HG03575 (cell line): ENCODE data around the gene ESYT3.
"Not testable (repeated sequence)": the region's sequence is repeated elsewhere in the genome, so short reads cannot be mapped to it uniquely, and the experiment has no call there.

Experiments
- ATAC-seq: cut with Tn5 transposase; IDR thresholded peaks from one replicate; pipeline ENCODE4 v1.9.1; 2021; ENCODE audit not compliant: unreplicated experiment, insufficient number of reproducible peaks, low FRiP score; ENCODE audit errors: extremely low read depth

Gene ESYT3

GRCh38 chr3:138439646-138440045 is 5.2 kb downstream of the ESYT3 start:
- no peak for ATAC-seq

GRCh38 chr3:138440121-138440521 is 5.7 kb downstream of the ESYT3 start:
- ATAC-seq = no peak

- ATAC-seq = no peak
These were observed 6.2 kb downstream of the ESYT3 start for GRCh38 chr3:138440596-138440995.

GRCh38 chr3:138441256-138441655 is 6.8 kb downstream of the ESYT3 start:
- ATAC-seq = no peak

- ATAC-seq = no peak
These were observed 7.3 kb downstream of the ESYT3 start for GRCh38 chr3:138441742-138442141.

GRCh38 chr3:138442433-138442832 is 8.0 kb downstream of the ESYT3 start:
- no peak for ATAC-seq

- no peak for ATAC-seq
These were observed 8.7 kb downstream of the ESYT3 start for GRCh38 chr3:138443091-138443490.

GRCh38 chr3:138443521-138444503 is 9.4 kb downstream of the ESYT3 start:
- ATAC-seq = no peak

- ATAC-seq = no peak
These were observed 10.8 kb downstream of the ESYT3 start for GRCh38 chr3:138445236-138445635.

- no peak for ATAC-seq
These were observed 11.2 kb downstream of the ESYT3 start for GRCh38 chr3:138445654-138446053.

- no peak for ATAC-seq
These were observed 14.2 kb downstream of the ESYT3 start for GRCh38 chr3:138448631-138449030.

- ATAC-seq = no peak
These were observed 15.1 kb downstream of the ESYT3 start for GRCh38 chr3:138449490-138449889.

GRCh38 chr3:138450181-138450580 is 15.8 kb downstream of the ESYT3 start:
- no peak for ATAC-seq

GRCh38 chr3:138450704-138451424 is 16.4 kb downstream of the ESYT3 start:
- ATAC-seq = no peak

- ATAC-seq = no peak
These were observed 17.3 kb downstream of the ESYT3 start for GRCh38 chr3:138451595-138452162.

GRCh38 chr3:138452436-138452835 is 18.0 kb downstream of the ESYT3 start:
- no peak for ATAC-seq

GRCh38 chr3:138453940-138454339 is 19.5 kb downstream of the ESYT3 start:
- not testable (repeated sequence) for ATAC-seq

GRCh38 chr3:138455801-138456716 is 21.6 kb downstream of the ESYT3 start:
- ATAC-seq = no peak
